Stimulated activated CD4-positive, alpha-beta T cell treated with anti-CD3 and anti-CD28 coated beads, TNF-alpha, amount 100 ng/mL, for 4 hours (primary cell): ENCODE data around the gene TMEM250.

Experiments used
- DNase-seq, 3 experiments: peaks; one replicate each; pipeline ENCODE4 v3.0.0-alpha.2; 2020; ENCODE audit warnings: low read depth in 3 of 3

TMEM250 gene

GRCh38 chr9:136082496-136083361, 35.9 kb downstream of the TMEM250 start:
- DNase-seq = no peak

GRCh38 chr9:136081826-136082495, 36.7 kb downstream of the TMEM250 start:
- no peak for DNase-seq

DNA sequence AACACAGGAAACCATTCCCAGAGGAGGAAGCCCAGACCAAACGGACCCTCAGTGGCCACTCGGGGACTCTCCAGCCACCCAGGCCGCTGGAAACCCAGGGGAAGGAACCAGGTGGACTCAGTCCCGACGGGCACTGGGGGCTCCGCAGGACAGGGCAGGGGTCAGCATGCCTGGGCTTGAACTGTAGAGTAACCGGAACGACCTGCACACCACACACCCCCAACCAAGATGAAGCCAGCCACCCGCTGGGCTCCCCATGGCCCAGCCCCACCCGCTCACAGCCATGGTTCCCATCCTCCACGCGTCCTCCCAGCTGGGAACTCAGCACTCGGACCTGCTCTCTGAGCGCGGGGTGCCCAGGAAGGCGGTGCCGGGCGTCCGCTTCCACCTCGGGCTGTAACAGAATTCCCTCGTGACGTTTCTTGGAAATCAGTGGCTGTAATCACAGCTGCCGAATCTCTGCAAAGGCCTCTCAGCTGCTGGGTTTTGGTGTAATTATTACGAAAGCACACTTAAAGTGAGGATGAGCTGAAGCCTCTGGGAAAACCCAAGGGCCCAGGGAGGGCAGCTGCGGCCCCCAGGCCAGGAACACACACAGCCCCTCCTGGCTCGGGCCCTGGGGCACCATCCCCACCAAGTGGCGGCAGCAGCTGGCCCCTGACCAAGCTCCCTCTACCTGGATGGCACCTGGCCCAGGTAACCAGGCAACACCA, 37.4 kb downstream of the TMEM250 start:
- DNase-seq = no peak

DNA sequence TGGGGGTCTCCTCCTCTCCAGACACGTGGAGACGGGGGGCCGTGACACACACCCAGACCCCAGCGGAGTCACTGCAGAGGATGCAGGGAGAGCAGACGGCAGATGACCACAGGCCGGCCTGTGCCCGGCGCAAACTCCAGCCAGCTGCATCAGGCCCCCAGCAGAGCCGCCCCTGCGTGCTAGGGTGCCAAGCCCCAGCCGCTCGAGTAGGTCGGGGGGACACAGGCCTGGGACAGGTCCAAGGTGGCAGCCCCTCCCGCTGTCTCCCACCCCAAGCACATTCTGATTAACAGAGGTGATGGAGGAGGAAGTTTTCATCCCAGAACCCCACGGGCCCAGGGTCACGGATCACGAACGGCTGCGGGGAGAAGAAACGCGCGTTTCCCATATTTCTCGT, 38.0 kb downstream of the TMEM250 start:
- DNase-seq = no peak

GRCh38 chr9:136079916-136080246, 38.8 kb downstream of the TMEM250 start:
- DNase-seq = no peak

GRCh38 chr9:136079211-136079915, 39.3 kb downstream of the TMEM250 start:
- DNase-seq = no peak

DNA sequence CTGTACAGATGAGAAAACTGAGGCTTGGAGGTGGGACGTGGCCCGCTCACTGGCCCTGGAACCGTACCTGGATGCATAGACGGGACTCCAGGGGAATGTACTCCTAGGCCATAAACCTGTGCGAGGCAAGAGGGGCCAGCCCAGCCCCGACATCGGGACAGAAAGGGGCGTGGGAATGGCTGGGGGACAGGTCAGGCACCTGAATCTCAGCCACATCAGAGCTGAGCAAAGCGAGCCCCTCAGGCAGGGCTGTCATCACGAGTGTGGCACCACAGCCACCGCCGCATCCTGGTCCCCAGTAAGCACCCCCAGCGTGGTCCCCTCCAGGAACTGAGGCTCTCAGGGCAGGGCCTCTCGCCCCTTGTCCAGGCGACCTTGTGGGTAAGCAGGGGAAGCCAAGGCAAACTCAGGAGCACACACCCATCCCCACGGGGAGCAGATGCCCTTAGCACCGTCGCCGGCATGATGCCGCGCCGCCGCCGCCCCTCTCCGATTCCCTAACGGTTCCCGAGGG, 40.1 kb downstream of the TMEM250 start:
- DNase-seq = no peak

GRCh38 chr9:136078024-136078423, 40.7 kb downstream of the TMEM250 start:
- DNase-seq = no peak

- no peak for DNase-seq
Observed at GRCh38 chr9:136077491-136077890, 41.2 kb downstream of the TMEM250 start.

DNA sequence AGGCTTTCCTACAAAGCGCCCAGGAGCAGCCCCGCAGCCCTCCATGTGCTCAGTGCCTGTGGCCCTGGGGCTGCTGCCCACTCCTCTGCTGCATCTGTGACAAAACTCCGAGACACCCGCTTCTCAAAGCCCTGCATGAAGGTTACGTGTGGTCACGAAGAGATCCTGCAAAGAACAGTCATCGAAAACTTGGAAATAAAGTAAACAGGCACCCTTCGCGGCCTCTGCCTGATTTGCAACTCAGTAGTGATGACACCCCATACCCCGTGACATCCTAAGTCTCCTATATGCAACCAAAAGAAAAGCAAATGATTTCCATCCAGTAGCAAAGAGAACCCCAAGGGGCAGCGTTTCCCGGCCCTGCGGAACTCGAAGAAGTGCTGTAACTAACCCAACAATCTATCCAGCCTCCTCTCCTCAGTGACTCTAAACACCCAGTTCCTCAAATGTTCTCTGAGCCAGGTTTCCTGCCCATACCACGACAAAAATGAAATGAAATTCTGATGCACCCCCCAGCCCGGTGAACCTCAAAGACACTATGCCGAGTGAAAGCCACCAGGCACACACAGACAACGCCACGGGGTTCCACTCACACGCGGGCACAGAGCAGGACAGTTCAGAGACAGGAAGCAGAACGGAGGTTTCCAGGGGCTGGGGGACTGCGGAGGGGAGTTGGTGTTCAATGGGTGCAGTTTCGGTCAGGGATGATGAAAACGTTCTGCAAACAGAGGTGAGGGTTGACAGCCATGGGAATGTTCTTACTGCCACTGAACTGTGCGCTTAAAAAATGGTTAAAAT, 42.6 kb downstream of the TMEM250 start:
- DNase-seq = no peak

DNA sequence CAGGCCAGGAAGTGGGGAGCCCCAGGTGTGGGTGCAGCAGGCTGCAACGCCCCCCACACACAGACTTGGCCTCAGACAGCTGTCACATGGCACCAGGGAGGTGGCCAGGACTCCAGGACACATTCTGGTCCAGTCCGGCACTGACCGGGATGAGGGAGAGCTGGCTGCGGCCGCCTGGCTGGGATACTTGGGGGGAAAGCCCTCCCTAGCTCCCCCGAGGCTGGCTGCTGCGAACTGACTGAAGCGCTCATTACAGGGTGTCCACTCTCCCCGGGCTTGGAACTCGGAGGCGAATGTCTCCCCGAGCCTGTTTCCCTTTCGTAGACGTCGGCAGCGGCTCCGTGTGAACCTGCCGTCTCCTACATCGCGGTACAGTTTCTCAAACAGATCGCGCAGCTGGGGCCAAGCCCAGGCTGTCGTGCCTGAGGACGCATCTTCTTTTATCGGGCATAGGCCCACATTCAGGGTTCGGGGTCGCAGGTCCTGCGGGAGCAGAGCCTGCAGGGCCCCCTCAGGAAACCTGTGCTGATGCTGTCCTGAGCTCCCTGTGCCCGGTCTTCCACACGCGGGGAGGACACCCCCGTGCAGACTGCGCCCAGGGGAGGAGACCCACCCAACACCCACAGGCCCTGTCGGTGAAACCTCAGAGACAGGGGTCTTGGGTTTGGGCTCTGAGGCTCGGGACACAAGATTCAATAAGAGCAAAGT, 43.4 kb downstream of the TMEM250 start:
- DNase-seq = no peak

GRCh38 chr9:136074706-136075105, 44.0 kb downstream of the TMEM250 start:
- DNase-seq = no peak
